Anterior cingulate cortex (tissue), 58 donors: Measurements from ENCODE around the gene NKAIN4.

Experiments used
- DNase-seq, 58 donors: peaks; one replicate each; lab custom pipeline; 2025; lab: John Stamatoyannopoulos, UW

NKAIN4 gene

DNA sequence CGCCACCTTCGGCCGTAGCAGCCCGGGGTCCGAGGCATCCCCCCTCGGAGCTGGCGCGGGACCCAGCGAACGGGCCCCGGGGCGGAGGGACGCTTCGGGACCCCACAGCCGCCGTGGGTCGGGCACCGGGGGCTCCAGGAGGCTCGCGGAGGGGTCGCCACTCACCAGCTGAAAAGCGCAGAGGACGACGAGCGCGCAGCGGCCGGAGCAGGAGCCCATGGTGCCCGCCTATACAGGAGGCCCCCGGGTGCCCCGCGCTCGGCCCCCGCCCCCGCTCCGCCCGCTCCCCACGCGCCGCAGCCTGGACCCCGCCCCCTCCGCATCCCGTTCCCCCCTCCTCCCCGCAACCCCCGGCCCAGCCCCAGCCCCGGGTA lies at the start of gene NKAIN4:
Gene NKAIN4 (minus strand): TSS at position 232 of the 374 bp plus-strand sequence. CDS start 13 bp downstream, at position 219.
- DNase-seq, result peak in 2 of 58 donors; percentile 20 to 43

DNA sequence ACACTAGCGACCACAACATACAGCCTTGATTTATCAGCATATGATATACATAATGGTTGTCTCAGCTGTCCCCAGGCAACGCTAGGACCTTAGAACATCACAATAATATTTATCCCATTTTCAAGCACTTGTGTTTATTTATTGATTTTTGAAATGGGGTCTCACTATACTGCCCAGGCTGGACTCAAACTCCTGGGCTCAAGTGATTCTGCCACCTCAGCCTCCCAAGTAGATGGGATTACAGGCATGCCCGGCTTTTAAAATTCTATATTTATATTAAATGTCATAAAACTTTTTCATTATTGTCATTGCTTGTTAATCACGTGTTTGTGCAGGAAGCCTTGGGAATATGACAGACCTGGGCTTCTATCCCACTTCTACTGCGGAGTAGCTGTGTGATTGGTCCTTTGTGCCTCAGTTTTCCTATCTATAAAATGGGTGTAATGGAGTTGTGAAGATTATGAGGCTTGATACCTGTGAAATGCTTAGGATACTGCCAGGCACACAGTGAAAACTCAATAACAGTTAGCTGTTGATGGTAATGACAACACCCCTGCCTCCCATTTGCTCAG lies 48.9 kb upstream of the NKAIN4 start:
- DNase-seq, result no peak

DNA sequence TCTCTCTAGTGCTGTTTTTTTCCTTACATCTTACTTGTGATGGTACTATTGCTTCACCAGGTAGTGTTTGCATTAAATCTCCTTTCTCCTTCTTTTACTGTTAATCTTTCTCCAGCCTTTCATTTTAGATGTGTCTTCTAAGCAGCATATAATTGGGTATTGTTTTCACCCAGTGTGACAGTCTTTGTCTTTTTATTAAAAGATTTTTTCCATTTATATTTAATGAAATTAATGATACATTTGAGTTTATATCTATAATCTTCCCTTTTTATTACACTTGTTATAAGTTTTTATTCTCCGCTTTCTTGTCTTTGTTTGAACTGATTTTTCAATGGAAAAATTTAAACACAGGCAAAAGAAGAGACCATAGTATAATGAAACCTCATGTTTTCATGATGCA lies 47.4 kb upstream of the NKAIN4 start:
- no peak for DNase-seq

DNA sequence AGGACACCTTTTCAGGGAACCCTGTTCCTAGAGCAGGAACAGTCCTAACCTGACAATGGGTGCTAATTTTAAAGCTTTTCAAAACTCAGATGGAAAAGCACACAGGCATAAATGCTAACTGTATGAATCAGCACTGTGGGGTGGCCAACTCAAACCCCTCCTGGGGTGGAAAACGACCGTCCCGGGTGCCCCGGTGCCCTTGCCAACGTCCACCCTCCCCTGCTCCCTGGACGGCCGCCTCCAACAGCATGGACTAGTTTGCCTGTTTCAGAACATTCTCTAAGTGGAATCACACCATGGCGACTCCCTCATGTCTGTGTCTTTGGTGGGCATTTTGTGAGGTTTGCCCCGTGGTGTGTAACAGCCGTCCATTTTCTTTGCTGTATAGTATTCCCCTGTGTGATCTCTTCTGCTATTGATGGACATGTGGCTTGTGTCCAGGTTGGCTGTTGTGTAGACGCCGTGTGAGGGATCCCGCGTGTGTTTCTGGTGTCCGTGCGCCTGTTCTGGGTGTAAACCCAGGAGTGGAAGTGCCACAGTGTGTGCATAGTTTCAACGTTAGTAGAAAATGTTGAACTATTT lies 44.6 kb upstream of the NKAIN4 start:
- DNase-seq, result no peak

DNA sequence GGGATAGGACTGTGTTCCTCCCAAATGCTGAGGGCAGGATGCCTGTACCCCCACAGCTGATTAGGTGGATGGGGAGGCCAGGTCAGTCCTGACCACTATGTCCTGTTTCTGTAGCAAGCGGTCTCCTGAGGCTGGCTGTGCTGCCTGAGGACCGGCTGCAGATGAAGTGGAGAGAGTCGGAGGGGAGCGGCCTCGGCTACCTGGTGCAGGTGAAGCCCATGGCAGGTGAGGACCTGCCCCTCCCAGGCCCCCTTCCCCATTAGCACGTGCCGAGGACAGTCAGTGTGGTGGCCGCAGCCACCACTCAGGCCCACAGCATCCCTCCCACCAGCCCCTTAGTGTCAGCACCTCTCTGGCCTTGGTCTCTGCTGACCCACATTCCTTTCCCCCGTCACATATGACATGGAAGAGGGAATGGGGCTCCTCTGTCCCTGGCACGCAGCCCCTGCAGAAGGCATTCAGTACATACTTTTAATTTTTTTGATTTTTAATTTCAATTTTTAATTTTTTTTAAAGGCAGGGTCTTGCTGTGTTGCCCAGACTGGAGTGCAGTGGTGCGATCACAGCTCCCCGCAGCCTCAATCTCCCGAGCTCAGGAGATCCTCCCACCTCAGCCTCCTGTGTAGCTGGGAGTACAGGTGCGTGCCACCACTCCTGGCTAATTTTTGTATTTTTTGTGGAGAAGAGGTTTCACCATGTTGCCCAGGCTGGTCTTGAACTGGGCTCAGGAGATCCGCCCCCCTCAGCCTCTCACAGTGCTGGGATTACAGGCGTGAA lies 43.7 kb upstream of the NKAIN4 start:
- DNase-seq, result no peak

DNA sequence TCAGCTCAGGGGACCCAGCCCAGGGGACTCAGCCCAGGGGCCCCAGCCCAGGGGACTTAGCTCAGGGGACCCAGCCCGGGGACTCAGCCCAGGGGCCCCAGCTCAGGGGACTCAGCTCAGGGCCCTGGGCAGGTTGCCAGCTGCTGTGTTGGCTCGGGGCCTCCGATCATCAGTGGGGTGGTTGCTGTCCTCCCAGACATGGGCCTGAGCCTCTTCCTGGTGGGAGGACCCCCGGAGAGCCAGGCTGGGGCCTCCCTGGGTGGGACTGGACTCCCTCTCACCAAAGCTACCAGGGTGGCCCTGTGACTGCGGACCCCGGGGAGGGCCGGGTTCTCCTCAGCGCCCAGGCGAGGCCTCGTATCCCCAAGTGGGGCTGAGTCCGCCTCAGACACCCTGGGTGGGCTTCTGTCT lies 43.1 kb upstream of the NKAIN4 start:
- DNase-seq, result peak in 1 of 58 donors; percentile 12

DNA sequence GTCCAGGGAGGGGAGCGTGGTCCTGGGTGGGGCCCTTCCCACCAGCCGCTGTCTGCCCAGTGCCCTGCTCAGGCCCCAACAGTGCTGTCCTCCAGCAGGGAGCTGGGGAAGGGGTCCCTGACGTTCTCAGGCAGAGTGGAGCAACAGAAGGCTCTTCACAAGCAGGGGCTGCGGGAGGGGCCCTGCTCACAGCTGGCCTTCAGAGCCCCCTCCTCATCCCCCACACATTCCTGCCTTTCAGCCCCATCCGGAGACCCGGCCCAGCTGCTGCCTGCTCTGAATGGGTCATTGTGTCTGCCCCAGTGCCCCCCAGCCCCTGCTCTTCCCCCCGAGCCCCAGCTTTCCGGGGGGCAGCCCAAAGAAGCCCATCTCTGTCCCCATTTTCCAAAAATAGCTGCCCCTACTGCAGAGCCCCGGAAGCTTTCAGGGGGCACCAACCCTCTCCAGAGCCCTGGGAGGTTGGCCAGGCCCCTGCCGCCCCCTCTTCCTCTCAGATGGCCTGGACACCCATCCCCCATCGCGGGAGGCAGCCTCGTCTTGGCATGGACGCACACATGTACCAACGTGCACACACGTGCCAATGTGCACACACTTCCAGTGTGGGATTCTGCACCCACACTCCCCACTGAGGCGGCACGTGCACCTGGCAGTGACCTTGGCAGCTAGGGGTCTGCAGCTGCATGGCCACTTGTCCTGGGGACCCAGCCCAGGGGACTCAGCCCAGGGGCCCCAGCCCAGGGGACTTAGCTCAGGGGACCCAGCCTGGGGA lies 42.5 kb upstream of the NKAIN4 start:
- peak in 9 of 58 donors; percentile 18 to 62 (median 41) for DNase-seq

DNA sequence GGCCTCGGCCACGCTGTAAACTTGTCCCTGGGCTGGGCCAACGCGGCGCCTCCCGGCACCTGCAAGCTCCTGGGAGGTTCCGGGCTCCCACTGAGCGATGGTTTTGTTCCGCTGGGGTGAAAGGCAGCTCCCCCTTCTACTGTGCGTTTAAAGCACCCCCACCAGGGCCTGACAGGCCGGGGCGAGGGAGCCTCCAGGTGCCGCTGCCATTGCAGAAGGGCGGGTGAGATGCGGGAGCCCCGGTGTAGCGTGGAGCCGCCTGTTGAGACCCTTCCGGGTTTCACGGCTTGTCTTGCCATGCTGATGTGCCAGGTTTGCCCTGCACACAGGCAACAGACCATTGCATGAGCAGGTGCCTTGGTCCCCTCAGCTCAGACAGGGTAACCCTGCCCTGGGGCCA lies 41.6 kb upstream of the NKAIN4 start:
- DNase-seq, result no peak

DNA sequence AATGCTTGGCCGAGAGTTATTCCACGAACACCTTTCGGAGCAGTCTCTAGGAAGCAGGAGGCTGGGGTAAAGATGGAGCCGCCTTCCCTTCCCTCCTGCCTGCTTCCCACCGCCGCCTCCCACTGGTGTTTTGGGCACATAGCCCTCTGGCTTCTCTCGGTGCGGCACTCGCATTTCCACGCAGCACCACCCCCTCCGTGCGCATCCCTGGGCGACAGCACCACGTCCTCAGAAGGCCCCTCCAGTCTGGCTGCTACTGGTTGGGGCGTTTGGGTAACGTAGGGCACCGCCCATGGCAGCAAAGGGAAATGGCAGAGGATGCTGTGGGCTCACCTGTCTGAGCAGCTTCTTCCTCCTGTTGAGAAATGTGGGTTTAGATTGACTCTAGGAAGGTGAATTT lies 41.2 kb upstream of the NKAIN4 start:
- peak in 3 of 58 donors; percentile 13 to 45 (median 18) for DNase-seq

DNA sequence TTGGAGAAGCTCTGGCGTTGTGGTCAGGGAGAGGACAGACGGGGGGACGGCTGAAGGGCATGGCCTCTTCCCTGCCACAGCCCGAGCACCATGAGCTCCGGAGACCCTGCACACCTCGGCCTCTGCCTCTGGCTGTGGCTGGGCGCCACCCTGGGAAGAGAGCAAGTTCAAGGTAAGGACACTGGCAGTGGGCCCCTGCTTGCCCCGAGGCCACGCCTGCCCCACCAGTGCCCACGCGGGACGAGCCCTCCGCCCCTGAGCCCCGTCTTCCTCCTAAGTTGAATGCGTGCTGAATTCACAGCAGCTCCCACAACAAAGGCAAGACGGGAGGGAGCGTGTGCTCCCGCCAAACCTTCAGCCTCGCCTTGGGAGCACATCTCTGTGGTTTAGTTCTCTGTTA lies 40.8 kb upstream of the NKAIN4 start:
- no peak for DNase-seq

DNA sequence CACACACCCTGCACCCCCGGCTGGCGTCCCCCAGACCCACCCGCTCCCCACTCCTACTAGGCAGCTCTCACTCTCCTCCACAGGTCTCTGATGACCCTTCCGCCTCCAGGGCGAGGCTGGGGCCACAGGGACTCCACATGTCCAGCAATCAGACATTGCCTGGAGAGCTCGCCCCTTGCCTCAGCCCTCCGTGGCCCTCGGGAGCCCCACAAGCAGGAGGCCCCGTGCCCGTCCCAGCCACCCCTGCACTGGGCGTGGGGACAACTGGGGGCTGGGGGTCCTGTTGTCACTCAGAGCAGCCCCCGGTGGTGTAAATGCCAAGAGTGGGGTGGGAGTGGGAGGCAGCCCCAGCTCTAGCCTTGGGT lies 40.3 kb upstream of the NKAIN4 start:
- no peak for DNase-seq

DNA sequence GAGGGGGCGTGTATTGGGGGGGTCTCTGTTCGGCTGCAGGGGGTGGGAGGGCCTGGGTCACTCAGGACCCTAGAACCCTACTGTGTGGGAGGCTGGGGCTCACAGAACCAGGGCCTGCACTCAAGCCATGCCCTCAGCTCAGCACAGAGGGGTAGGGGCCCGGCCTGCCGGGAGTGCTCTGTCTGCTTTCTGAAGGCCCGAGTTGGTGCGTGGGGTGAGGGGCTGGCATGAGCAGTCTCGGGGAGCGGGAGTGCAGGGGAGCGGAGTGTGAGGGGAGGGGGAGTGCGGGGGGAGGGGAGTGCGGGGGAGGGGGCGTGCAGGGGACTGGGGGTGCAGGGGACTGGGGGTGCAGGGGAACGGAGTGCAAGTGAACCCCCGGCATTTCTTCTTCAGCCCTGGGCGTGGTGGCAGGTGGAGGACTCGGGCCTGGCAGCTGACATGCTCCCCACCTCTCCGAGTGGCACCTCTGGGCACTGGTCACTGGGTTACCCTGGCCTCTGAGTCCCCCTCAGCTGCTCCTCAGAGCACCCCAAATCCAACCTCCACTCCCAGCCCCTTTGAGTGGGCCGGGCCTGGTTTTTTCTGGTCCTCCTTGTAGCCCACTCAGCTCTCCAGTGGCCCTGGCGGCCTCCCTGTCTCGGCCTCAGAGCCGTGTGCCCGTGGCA lies 39.7 kb upstream of the NKAIN4 start:
- no peak for DNase-seq

DNA sequence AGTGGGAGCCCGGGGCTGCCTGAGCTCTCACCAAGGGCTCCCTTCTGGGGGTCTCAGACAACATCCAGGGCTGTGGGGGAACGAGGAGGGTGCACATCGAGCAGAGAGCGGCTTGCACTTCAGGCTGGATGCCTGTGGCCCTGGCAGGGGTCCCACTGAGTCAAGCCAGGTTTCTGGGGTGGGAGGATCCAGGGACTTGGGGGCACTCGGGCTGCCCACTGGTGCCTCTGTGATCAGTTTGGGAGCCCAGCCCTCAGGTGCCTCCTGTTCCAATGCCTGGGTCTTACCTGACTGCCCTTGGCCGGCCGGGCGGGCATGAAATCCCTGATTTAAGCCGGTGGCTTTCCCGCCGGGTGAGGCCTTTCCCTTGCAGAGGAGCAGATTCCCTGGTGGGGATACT lies 39.2 kb upstream of the NKAIN4 start:
- no peak for DNase-seq

DNA sequence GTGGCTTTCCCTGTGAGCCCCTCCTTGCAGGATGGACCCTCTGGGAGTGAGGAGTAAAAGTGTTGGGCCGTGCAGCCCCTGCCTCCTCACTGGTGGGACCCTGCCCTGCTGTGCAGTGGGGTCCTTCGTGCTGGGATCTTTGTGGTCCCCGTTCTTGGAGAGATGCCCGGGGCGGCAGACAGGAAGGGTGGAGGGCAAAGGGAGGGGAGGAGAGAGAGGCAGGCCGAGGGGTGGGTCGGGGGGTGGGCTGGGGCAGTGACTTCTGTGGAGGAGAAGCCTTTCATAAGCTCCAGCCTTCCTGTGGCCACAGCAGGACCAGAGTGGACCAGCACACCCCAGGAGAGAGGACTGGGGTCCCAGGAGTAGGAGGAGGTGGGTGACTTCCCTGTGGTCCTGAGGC lies 38.6 kb upstream of the NKAIN4 start, which contains the start of gene COL20A1:
Gene COL20A1 (plus strand): TSS at position 283 of the 400 bp plus-strand sequence. CDS start 1,922 bp downstream, outside the sequence.
- no peak for DNase-seq

DNA sequence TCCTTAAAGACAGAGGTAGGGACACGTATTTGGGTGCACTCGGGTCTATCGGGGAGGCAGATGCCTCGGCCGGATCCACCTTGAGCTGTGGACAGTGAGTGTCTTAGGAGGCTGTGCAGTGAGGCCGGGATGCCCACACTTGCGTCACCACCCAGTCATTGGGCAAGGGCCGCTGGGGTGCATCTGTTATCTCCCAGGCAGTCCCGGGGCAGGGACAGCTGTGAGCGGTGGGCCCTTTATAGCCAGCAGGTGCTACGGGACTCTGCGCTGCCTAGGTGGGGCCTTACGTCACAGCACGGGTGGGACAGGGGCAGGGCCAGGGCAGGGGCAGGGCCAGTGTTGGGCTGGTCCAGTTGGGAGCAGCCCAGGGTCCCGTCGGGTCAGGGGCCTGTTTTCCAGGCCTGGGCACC lies 38.0 kb upstream of the NKAIN4 start:
- no peak for DNase-seq

DNA sequence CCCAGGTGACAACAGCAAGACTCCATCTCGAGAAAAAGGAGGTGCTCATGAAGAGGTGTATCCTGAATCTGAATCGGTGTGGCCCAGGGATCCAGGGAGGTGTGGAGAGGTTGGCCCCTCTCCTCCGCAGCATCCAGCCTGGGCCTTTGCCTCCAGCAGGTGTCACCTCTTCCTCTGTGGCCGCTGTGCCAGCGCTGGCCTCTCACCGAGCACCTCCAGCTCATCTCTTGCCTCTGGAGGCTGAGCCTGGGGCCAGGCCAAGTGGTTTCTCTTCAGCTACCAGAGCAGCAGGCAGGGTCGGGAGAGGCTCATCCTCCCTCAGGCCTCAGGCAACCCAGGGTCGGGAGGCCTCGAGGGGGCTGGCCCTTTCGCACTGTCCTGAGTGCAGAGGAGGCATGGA lies 37.5 kb upstream of the NKAIN4 start:
- DNase-seq, result no peak

DNA sequence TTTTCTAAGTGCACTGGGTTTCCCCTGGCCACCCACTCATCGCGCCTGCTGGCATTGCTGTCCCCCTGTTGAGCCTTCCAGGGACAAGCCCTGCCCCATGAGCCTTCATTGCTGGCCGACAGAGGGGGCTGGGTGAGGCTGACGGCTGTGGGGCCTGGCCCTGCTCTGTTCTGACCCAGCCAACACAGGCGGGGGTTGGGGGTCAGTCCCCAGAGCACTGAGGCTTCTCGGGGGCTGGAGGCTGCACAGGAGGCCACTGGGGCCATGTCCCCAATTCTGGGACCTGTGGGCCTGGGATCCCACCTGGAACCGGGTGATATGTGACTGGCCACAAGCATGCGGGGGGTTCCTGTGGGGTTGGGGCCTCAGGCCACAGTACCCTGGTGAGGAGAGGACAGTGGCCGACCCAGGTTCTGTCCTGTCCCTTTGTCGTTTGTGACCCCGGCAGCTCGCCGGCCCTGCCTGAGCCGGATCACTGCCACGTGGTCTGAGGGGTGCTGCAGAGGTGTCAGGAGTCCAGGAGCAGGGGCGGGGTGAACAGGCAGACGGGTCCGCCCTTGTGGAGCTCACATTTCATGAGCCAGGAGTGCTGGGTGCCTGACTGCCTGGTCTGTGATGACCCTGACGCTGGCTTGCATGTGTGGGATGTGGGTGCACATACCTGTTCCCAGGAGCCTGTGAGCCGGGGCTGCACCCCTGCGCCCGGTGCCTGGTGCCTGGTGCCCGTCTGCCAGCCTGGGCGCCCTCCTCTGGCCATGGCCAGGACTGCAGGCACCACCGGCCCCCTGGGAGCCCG lies 36.6 kb upstream of the NKAIN4 start:
- peak in 3 of 58 donors; percentile 4 to 27 (median 19) for DNase-seq

DNA sequence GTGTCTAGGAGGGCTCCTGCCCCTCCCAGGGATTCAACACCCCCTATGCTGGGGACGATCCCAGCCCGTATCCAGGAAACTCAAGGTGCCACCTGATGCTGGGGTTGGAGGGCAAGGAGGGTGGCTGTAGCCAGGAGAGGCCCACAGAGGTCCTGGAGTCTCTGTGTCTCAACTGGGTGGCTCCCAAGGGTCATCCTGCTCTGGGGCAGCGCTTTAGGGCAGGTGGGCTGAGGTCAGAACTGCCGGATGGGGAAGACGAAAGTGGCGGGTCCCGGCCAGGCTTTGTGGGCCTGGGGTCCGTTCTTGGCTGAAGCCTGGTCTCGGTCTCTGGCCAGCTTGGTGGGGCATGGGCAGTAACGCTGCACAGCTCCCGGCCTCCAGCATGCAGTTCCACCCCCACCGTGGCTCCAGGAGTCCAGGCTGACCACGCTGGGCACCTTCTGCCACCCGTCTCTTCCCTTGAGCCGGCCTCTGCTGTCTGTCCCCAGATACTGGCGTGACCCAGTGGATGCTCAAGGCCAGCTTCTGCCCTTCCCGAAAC lies 35.9 kb upstream of the NKAIN4 start:
- no peak for DNase-seq
